DND-41 (cell line): ENCODE measurements around the gene MECP2.

Source experiments
- CTCF ChIP-seq: IDR thresholded peaks from 2 replicates; pipeline ENCODE4 v1.5.1; 2012; ENCODE audit warnings: borderline replicate concordance, low read length, moderate library complexity, mild to moderate bottlenecking; ENCODE audit not compliant: poor library complexity, severe bottlenecking; ENCODE audit errors: extremely low read depth
- EZH2 ChIP-seq: IDR thresholded peaks from 3 replicates; pipeline ENCODE4 v1.6.1; 2012; ENCODE audit warnings: borderline replicate concordance, low read depth, mild to moderate bottlenecking, moderate library complexity, low read length, inconsistent platforms; ENCODE audit not compliant: severe bottlenecking

DNA sequence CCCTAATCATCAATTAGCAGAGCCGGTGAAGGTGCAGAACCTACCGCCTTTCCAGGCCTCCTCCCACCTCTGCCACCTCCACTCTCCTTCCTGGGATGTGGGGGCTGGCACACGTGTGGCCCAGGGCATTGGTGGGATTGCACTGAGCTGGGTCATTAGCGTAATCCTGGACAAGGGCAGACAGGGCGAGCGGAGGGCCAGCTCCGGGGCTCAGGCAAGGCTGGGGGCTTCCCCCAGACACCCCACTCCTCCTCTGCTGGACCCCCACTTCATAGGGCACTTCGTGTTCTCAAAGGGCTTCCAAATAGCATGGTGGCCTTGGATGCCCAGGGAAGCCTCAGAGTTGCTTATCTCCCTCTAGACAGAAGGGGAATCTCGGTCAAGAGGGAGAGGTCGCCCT, 43.2 kb upstream of the MECP2 start:
- TF ChIP-seq CTCF, result no peak
- TF ChIP-seq EZH2, result no peak
